Bronchial epithelial cell (primary cell): ENCODE data around the gene LRFN2. TPM values are rescaled to one million over a fixed set of nuclear protein-coding genes. Genes with fewer than 3 reads are reported as not detected.

Experiments used
- DNase-seq: peaks from one replicate; pipeline ENCODE4 v3.0.0-alpha.2; 2010; ENCODE audit warnings: low read depth
- FAIRE-seq: peaks from 2 replicates; lab custom pipeline; 2011; peaks lifted over from hg19 to GRCh38; lab: Jason Lieb, UNC
- H3K27me3 ChIP-seq: 2 replicates; pipeline ENCODE4 v1.5.1; 2011; ENCODE audit warnings: low read length; ENCODE audit not compliant: control insufficient read depth, insufficient read depth
- H3K36me3 ChIP-seq: 2 replicates; pipeline ENCODE4 v1.5.1; 2011; ENCODE audit warnings: low read length; ENCODE audit not compliant: control insufficient read depth, insufficient read depth
- H3K4me3 ChIP-seq: 2 replicates; pipeline ENCODE4 v1.5.1; 2011; ENCODE audit warnings: mild to moderate bottlenecking, low read depth, low read length, control low read depth
- CTCF ChIP-seq: IDR thresholded peaks from 2 replicates; pipeline ENCODE4 v1.5.1; 2011; ENCODE audit warnings: mild to moderate bottlenecking, moderate library complexity, low read length, control low read depth, inconsistent platforms; ENCODE audit not compliant: insufficient read depth, severe bottlenecking
- total RNA-seq: library from RNA; depleted of rRNA; stranded (reverse); fragments of >200 nt; gene quantifications from 2 replicates; pipeline ENCODE4 v1.2.1, GENCODE V29; 2014

Gene LRFN2
- total RNA-seq, 1 donor from 2014 or later = not detected

- FAIRE-seq = no peak
Measured at GRCh38 chr6:40629463-40629862, 42.3 kb upstream of the LRFN2 start.

DNA sequence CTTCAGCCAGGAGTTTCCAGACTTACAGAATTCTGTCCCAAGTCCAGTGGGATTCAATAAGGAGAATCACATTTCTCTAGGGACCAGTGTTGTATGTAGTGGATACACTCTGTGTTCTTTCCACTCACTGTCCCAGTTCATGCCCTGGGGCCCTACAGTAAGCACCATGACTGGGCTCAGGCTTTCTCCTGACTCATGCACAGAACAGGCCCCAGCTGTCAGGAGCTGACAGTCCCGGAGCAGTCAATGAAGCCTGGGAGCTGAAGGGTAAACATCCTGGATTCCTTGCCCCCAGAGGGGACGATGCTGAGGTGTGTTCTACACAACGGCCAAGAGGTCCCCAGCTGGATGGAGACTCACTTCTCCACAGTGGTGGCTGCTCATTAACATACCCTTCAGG lies 40.2 kb upstream of the LRFN2 start:
- no peaks in the 10 kb centered on the region for H3K36me3 ChIP-seq
- DNase-seq (peak; percentile 61), FAIRE-seq (no peak)
- no peak for TF ChIP-seq CTCF
- no peak overlapping the region for H3K4me3 ChIP-seq
- H3K27me3 ChIP-seq = no peaks in the 10 kb centered on the region

More at GRCh38 chr6:40629463-40629862, 42.3 kb upstream of the LRFN2 start:
- H3K36me3 ChIP-seq = no peaks in the 10 kb centered on the region
- no peaks in the 10 kb centered on the region for H3K27me3 ChIP-seq
- no peak overlapping the region for H3K4me3 ChIP-seq
- TF ChIP-seq CTCF = no peak
- DNase-seq = no peak

GRCh38 chr6:40626886-40627285 lies 39.7 kb upstream of the LRFN2 start:
- FAIRE-seq = no peak
- Histone ChIP-seq H3K36me3 (no peaks in the 10 kb centered on the region), H3K4me3 (no peak overlapping the region), H3K27me3 (no peaks in the 10 kb centered on the region)
- peak; percentile 10 for DNase-seq
- no peak for TF ChIP-seq CTCF

DNA sequence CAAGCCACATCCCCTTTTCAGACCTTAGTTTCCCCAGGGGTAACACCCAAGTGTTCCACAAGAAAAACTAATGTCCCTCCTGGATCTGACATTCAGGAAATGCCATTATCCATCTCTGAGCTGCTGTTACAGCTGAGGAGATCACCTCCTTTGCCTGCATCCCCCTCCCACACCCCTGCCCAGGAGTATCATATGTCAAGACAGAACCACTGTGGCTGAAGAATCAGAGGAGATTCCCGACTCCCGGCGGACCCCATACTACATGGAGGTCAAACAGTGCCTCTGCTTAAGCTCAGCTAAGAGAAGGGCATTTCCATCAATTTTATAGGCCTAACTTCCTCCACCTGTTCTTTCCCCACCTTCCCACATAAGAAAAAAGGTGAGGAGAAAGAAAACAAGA lies 36.8 kb upstream of the LRFN2 start:
- Histone ChIP-seq H3K4me3 (no peak overlapping the region), H3K27me3 (no peaks in the 10 kb centered on the region), H3K36me3 (no peaks in the 10 kb centered on the region)
- no peak for TF ChIP-seq CTCF
- DNase-seq (no peak), FAIRE-seq (no peak)

GRCh38 chr6:40623178-40623577 lies 36.0 kb upstream of the LRFN2 start:
- TF ChIP-seq CTCF = no peak
- Histone ChIP-seq H3K27me3 (no peaks in the 10 kb centered on the region), H3K36me3 (no peaks in the 10 kb centered on the region), H3K4me3 (no peak overlapping the region)
- FAIRE-seq (peak; percentile 99), DNase-seq (no peak)

- Histone ChIP-seq H3K4me3 (no peak overlapping the region), H3K36me3 (no peaks in the 10 kb centered on the region), H3K27me3 (no peaks in the 10 kb centered on the region)
- DNase-seq (no peak), FAIRE-seq (no peak)
- TF ChIP-seq CTCF = no peak
Measured at GRCh38 chr6:40620574-40621240, 33.5 kb upstream of the LRFN2 start.
